Measurements from ENCODE around the gene C15orf39.
A peak's percentile ranks its signal among the peaks of the same experiment; 100 is the strongest.
"Not testable (repeated sequence)": the region's sequence is repeated elsewhere in the genome, so short reads cannot be mapped to it uniquely, and the experiment has no call there.

The C15orf39 gene

GRCh38 chr15:75237316-75237982 is 35.8 kb downstream of the C15orf39 start:
- no peak overlapping the region for H3K27ac ChIP-seq
- no peak for TF ChIP-seq CTCF (IDR thresholded peaks at IDR 0.05; ENCODE audit: low read depth, low read length, missing control alignments)
- H3K27me3 ChIP-seq (replicated peaks) = peaks cover 4% of the 10 kb centered on the region
- H3K36me3 ChIP-seq (replicated peaks) = no peaks in the 10 kb centered on the region
- DNase-seq = no peak
- H3K4me3 ChIP-seq (ENCODE audit: low read depth, low read length) = no peak overlapping the region
- in situ Hi-C loops (cut with HindIII; ENCODE audit: low pct_ligation_motif_present, low sequenced_read_pairs) = no loop called here

- H3K27me3 ChIP-seq (replicated peaks) = peaks cover 4% of the 10 kb centered on the region
- in situ Hi-C loops (cut with HindIII; ENCODE audit: low pct_ligation_motif_present, low sequenced_read_pairs) = no loop called here
- no peak overlapping the region for H3K4me3 ChIP-seq (ENCODE audit: low read depth, low read length)
- no peak for DNase-seq
- H3K36me3 ChIP-seq (replicated peaks) = no peaks in the 10 kb centered on the region
- no peak for TF ChIP-seq CTCF (IDR thresholded peaks at IDR 0.05; ENCODE audit: low read depth, low read length, missing control alignments)
- no peak overlapping the region for H3K27ac ChIP-seq
Observed at GRCh38 chr15:75238150-75238549, 36.5 kb downstream of the C15orf39 start.

- H3K4me3 ChIP-seq (ENCODE audit: low read depth, low read length); in situ Hi-C loops (cut with HindIII; ENCODE audit: low pct_ligation_motif_present, low sequenced_read_pairs); DNase-seq; H3K27ac ChIP-seq; H3K36me3 ChIP-seq (replicated peaks): not testable (repeated sequence)
- H3K27me3 ChIP-seq (replicated peaks) = peaks cover 16% of the 10 kb centered on the region
Observed at GRCh38 chr15:75245741-75246140, 44.1 kb downstream of the C15orf39 start.

- H3K36me3 ChIP-seq (replicated peaks); H3K27ac ChIP-seq; in situ Hi-C loops (cut with HindIII; ENCODE audit: low pct_ligation_motif_present, low sequenced_read_pairs); DNase-seq; H3K4me3 ChIP-seq (ENCODE audit: low read depth, low read length): not testable (repeated sequence)
- H3K27me3 ChIP-seq (replicated peaks) = peaks cover 16% of the 10 kb centered on the region
Observed at GRCh38 chr15:75248991-75249390, 47.3 kb downstream of the C15orf39 start.

GRCh38 chr15:75249726-75250125 is 48.0 kb downstream of the C15orf39 start:
- Histone ChIP-seq H3K36me3 (replicated peaks) (no peaks in the 10 kb centered on the region), H3K27ac (no peak overlapping the region), H3K27me3 (replicated peaks) (peaks cover 16% of the 10 kb centered on the region), H3K4me3 (ENCODE audit: low read depth, low read length) (no peak overlapping the region)
- in situ Hi-C loops (cut with HindIII; ENCODE audit: low pct_ligation_motif_present, low sequenced_read_pairs) = no loop called here
- no peak for TF ChIP-seq CTCF (IDR thresholded peaks at IDR 0.05; ENCODE audit: low read depth, low read length, missing control alignments)
- no peak for DNase-seq

- H3K27me3 ChIP-seq (replicated peaks) = peaks cover 16% of the 10 kb centered on the region
- in situ Hi-C loops (cut with HindIII; ENCODE audit: low pct_ligation_motif_present, low sequenced_read_pairs); DNase-seq: not testable (repeated sequence)
Observed at GRCh38 chr15:75251343-75251742, 49.7 kb downstream of the C15orf39 start.

GRCh38 chr15:75252285-75252684 is 50.6 kb downstream of the C15orf39 start:
- in situ Hi-C loops (cut with HindIII; ENCODE audit: low pct_ligation_motif_present, low sequenced_read_pairs); H3K36me3 ChIP-seq (replicated peaks); H3K27ac ChIP-seq; H3K4me3 ChIP-seq (ENCODE audit: low read depth, low read length); DNase-seq: not testable (repeated sequence)
- peak; percentile 23 for TF ChIP-seq CTCF (IDR thresholded peaks at IDR 0.05; ENCODE audit: low read depth, low read length, missing control alignments)
- H3K27me3 ChIP-seq (replicated peaks) = peaks cover 16% of the 10 kb centered on the region

More at GRCh38 chr15:75251343-75251742, 49.7 kb downstream of the C15orf39 start:
- H3K4me3 ChIP-seq (ENCODE audit: low read depth, low read length); H3K36me3 ChIP-seq (replicated peaks); H3K27ac ChIP-seq: not testable (repeated sequence)

GRCh38 chr15:75258034-75258433 is 56.4 kb downstream of the C15orf39 start, which contains the start of gene GOLGA6C:
TSS of gene GOLGA6C (plus strand) at chr15:75258334. CDS start at chr15:75258599, 265 bp downstream.
- H3K27ac ChIP-seq; H3K36me3 ChIP-seq (replicated peaks); DNase-seq; H3K4me3 ChIP-seq (ENCODE audit: low read depth, low read length); in situ Hi-C loops (cut with HindIII; ENCODE audit: low pct_ligation_motif_present, low sequenced_read_pairs); H3K27me3 ChIP-seq (replicated peaks): not testable (repeated sequence)

- in situ Hi-C loops (cut with HindIII; ENCODE audit: low pct_ligation_motif_present, low sequenced_read_pairs); DNase-seq: not testable (repeated sequence)
Observed at GRCh38 chr15:75258620-75259343, 57.1 kb downstream of the C15orf39 start.

GRCh38 chr15:75259873-75260272 is 58.2 kb downstream of the C15orf39 start:
- H3K4me3 ChIP-seq (ENCODE audit: low read depth, low read length); in situ Hi-C loops (cut with HindIII; ENCODE audit: low pct_ligation_motif_present, low sequenced_read_pairs); DNase-seq; H3K27me3 ChIP-seq (replicated peaks); H3K36me3 ChIP-seq (replicated peaks); H3K27ac ChIP-seq: not testable (repeated sequence)

More at GRCh38 chr15:75258620-75259343, 57.1 kb downstream of the C15orf39 start:
- H3K36me3 ChIP-seq (replicated peaks); H3K27me3 ChIP-seq (replicated peaks); H3K27ac ChIP-seq; H3K4me3 ChIP-seq (ENCODE audit: low read depth, low read length): not testable (repeated sequence)

Data from brain microvascular endothelial cell (primary cell).